PFSK-1 (cell line): ENCODE results near the gene SLC6A6.

Experiments
- FOXP2 ChIP-seq: optimal IDR thresholded peaks from 2 replicates; pipeline ENCODE3; 2011; ENCODE audit warnings: borderline replicate concordance, control low read depth, inconsistent platforms; ENCODE audit not compliant: insufficient read depth; ENCODE audit errors: extremely low read length, extremely low read depth
- POLR2AphosphoS5 ChIP-seq: IDR thresholded peaks from 2 replicates; pipeline ENCODE4 v1.6.1; 2012; ENCODE audit warnings: low read depth, mild to moderate bottlenecking, control low read depth, low read length, moderate library complexity
- REST ChIP-seq, 2 experiments: IDR thresholded peaks; 2 replicates each; pipeline versions ENCODE4 v1.6.1 to v1.8.0; 2011 to 2012; ENCODE audit warnings: low read depth in 2 of 2, low read length in 2 of 2, control low read depth in 1 of 2, inconsistent platforms in 1 of 2, mild to moderate bottlenecking in 1 of 2, moderate library complexity in 1 of 2; ENCODE audit not compliant: insufficient read depth in 1 of 2
- SIN3A ChIP-seq: IDR thresholded peaks from 2 replicates; pipeline ENCODE4 v1.6.1; 2012; ENCODE audit warnings: mild to moderate bottlenecking, low read length, moderate library complexity, borderline replicate concordance; ENCODE audit not compliant: insufficient read depth
- TAF1 ChIP-seq: IDR thresholded peaks from 2 replicates; pipeline ENCODE4 v1.6.1; 2012; ENCODE audit warnings: low read length, control low read depth, borderline replicate concordance; ENCODE audit not compliant: insufficient read depth

SLC6A6 gene

DNA sequence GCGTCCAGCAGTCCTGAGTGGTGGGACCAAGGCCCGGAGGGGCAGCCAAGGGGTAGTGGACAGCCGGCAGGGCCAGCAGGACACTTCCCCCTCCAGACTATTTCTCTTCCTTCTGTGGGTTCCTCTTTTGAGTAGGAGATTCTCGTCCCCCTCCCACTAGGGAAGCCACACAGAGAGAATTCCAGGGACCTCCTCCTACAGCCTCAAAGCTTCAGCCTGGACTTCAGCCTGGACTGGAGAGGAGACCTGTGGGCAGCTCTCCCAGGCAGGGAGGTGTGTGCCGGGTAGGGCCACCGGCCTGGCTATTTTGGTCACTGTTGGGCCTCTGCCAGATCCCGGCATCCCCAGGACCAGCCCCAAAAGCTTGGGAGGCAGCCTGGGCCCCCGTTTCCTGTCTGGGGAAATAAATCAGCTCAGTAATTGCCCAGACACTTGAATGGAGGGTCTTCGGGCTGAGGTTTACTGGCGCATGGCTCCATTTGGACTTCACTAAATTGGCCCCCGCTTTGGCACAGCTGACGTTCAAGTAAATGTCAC, 1.3 kb downstream of the SLC6A6 start:
- TF ChIP-seq TAF1, result no peak
- 0 out of 2 replicates have a peak, but pooled peaks have one; percentile 40 for TF ChIP-seq SIN3A
- no peak for TF ChIP-seq REST (IDR thresholded peaks at IDR 0.05; ENCODE audit: insufficient read depth in 1 of 2, low read depth in 2 of 2, low read length in 2 of 2)
- no peak for TF ChIP-seq POLR2AphosphoS5
- TF ChIP-seq FOXP2, result no peak

- TF ChIP-seq FOXP2 (no peak), SIN3A (no peak), TAF1 (no peak), REST (IDR thresholded peaks at IDR 0.05; ENCODE audit: insufficient read depth in 1 of 2, low read depth in 2 of 2, low read length in 2 of 2) (no peak), POLR2AphosphoS5 (no peak)
These were observed 1.8 kb downstream of the SLC6A6 start for GRCh38 chr3:14404186-14404585.

DNA sequence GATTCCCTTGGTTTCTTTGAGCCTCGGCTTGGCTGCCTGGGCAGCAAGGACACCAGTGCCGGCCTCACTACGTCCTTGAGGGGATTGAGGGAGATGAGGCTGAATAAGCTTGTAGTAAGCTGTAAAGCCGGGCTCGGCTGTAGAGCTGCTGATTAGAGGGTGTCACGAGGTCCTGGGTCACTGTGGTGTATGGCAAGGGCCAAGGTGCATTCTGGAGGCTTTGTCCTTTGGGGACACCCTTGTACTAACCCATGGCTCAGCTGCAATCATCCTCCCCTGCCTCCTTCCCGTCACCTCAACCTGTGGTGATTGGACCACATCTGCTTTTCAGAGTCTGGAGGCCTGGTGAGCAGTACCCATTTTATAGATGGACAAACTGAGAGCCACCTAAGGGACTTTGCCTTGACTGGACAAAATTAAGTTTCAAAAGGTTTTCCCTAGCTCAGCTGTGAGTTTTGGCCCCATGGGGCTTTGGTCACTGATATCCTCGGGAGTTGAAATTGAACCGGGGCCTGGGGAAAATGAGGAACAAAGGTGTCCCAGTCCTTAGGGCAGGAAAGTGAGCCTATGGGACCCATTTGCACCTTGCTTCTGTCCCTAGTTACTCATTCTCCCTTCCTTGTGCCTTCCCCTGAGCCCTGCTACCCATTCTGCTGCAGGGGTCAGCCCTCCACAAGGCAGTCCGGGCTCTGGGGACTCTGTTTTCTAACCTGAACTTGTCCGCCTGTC, 2.4 kb downstream of the SLC6A6 start:
- no peak for TF ChIP-seq FOXP2
- no peak for TF ChIP-seq POLR2AphosphoS5
- no peak for TF ChIP-seq REST (IDR thresholded peaks at IDR 0.05; ENCODE audit: insufficient read depth in 1 of 2, low read depth in 2 of 2, low read length in 2 of 2)
- no peak for TF ChIP-seq SIN3A
- TF ChIP-seq TAF1, result no peak

GRCh38 chr3:14405360-14406238, 3.2 kb downstream of the SLC6A6 start:
- no peak for TF ChIP-seq REST (IDR thresholded peaks at IDR 0.05; ENCODE audit: insufficient read depth in 1 of 2, low read depth in 2 of 2, low read length in 2 of 2)
- TF ChIP-seq FOXP2, result no peak
- no peak for TF ChIP-seq POLR2AphosphoS5
- no peak for TF ChIP-seq SIN3A
- no peak for TF ChIP-seq TAF1
